ENCODE data around the gene HLA-DMA.
A peak's percentile ranks its signal among the peaks of the same experiment; 100 is the strongest.

HLA-DMA gene

GRCh38 chr6:32954986-32955802 lies 2.3 kb upstream of the HLA-DMA start:
- ChIA-PET POLR2A (interaction anchor here (0.9 to 11.8 kb wide), 5 partner anchors 14 to 75 kb away, joined by 3 to 208 read pairs (median 7); partner anchors contain the start of genes BRD2 and HLA-DMB), CTCF (interaction anchor here (0.6 to 3.9 kb wide), 13 partner anchors 9 to 321 kb away, joined by 3 to 37 read pairs (median 5); partner anchors contain the start of genes B3GALT4, BRD2 and TAP2)
- DNase-seq (ENCODE audit: extremely low spot score), result peak; percentile 53
- no peak for TF ChIP-seq L3MBTL2 (conservative IDR thresholded peaks at IDR 0.05)
- TF ChIP-seq FOXM1 (IDR thresholded peaks at IDR 0.05; ENCODE audit: borderline replicate concordance), result no peak
- TF ChIP-seq ZNF384 (IDR thresholded peaks at IDR 0.05), result no peak
- no peak for TF ChIP-seq ELF4 (IDR thresholded peaks at IDR 0.05)
- TF ChIP-seq HDGF (IDR thresholded peaks at IDR 0.05; ENCODE audit: borderline replicate concordance), result no peak
- no peak for TF ChIP-seq SP1 (IDR thresholded peaks at IDR 0.05)

- POLR2A ChIA-PET, result interaction anchor here (0.9 to 11.8 kb wide), 4 partner anchors 13 to 74 kb away, joined by 3 to 208 read pairs (median 13); partner anchors contain the start of genes BRD2 and HLA-DMB
- no peak for DNase-seq (ENCODE audit: extremely low spot score)
- TF ChIP-seq NFRKB (IDR thresholded peaks at IDR 0.05), result no peak
- TF ChIP-seq LEF1 (IDR thresholded peaks at IDR 0.05; ENCODE audit: borderline replicate concordance), result no peak
- TF ChIP-seq CTBP1 (IDR thresholded peaks at IDR 0.05; ENCODE audit: borderline replicate concordance), result no peak
- no peak for TF ChIP-seq SP1 (IDR thresholded peaks at IDR 0.05)
- TF ChIP-seq PKNOX1 (IDR thresholded peaks at IDR 0.05), result no peak
- TF ChIP-seq FOXA1 (IDR thresholded peaks at IDR 0.05), result no peak
- TF ChIP-seq HDGF (IDR thresholded peaks at IDR 0.05; ENCODE audit: borderline replicate concordance), result no peak
- no peak for TF ChIP-seq TARDBP (IDR thresholded peaks at IDR 0.05)
- no peak for TF ChIP-seq SUZ12 (IDR thresholded peaks at IDR 0.05)
- no peak for TF ChIP-seq ARNT (IDR thresholded peaks at IDR 0.05)
- no peak for TF ChIP-seq ZNF384 (IDR thresholded peaks at IDR 0.05)
- no peak for TF ChIP-seq ELF4 (IDR thresholded peaks at IDR 0.05)
- no peak for TF ChIP-seq FOXK2 (IDR thresholded peaks at IDR 0.05)
- TF ChIP-seq BHLHE40 (IDR thresholded peaks at IDR 0.05; ENCODE audit: borderline replicate concordance), result no peak
- no peak for TF ChIP-seq FOXM1 (IDR thresholded peaks at IDR 0.05; ENCODE audit: borderline replicate concordance)
- CTCF ChIA-PET, result interaction anchor here (0.6 to 3.9 kb wide), 16 partner anchors 10 to 322 kb away, joined by 3 to 37 read pairs (median 6); partner anchors contain the start of genes B3GALT4, BRD2, HLA-DMB and TAP2
Measured at GRCh38 chr6:32954267-32954666, 1.4 kb upstream of the HLA-DMA start.

DNA sequence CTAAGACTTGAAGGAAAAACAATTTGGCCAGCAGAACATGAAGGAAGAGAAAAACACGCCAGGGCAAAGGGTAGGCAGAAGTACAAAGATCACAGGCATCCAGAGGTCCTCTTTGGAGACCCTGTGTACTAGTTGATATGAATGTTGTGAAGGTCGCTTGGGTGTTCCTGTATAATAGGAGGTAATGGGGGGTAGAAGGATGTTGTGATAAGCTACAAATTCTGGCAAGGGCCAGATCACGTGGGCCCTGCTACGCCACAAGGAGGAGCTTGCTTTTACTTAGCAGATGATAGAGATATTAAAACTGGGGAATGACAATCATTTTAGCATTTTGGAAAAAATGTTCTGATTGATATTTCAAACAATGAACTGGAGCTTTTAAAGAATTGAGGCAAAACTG lies 878 bp upstream of the HLA-DMA start:
- no peak for TF ChIP-seq CTBP1 (IDR thresholded peaks at IDR 0.05; ENCODE audit: borderline replicate concordance)
- TF ChIP-seq ZNF384 (IDR thresholded peaks at IDR 0.05), result no peak
- no peak for TF ChIP-seq SUZ12 (IDR thresholded peaks at IDR 0.05)
- TF ChIP-seq ARNT (IDR thresholded peaks at IDR 0.05), result no peak
- TF ChIP-seq LEF1 (IDR thresholded peaks at IDR 0.05; ENCODE audit: borderline replicate concordance), result no peak
- TF ChIP-seq PKNOX1 (IDR thresholded peaks at IDR 0.05), result no peak
- TF ChIP-seq TARDBP (IDR thresholded peaks at IDR 0.05), result no peak
- TF ChIP-seq HDGF (IDR thresholded peaks at IDR 0.05; ENCODE audit: borderline replicate concordance), result no peak
- no peak for TF ChIP-seq FOXA1 (IDR thresholded peaks at IDR 0.05)
- TF ChIP-seq NFRKB (IDR thresholded peaks at IDR 0.05), result no peak
- TF ChIP-seq FOXK2 (IDR thresholded peaks at IDR 0.05), result no peak
- TF ChIP-seq FOXM1 (IDR thresholded peaks at IDR 0.05; ENCODE audit: borderline replicate concordance), result no peak
- TF ChIP-seq SP1 (IDR thresholded peaks at IDR 0.05), result no peak
- no peak for TF ChIP-seq BHLHE40 (IDR thresholded peaks at IDR 0.05; ENCODE audit: borderline replicate concordance)
- TF ChIP-seq ELF4 (IDR thresholded peaks at IDR 0.05), result no peak
- TF ChIP-seq L3MBTL2 (conservative IDR thresholded peaks at IDR 0.05), result no peak
- DNase-seq (ENCODE audit: extremely low spot score), result no peak
- CTCF ChIA-PET, result interaction anchor here (0.5 to 3.9 kb wide), 18 partner anchors 9 to 115 kb away, joined by 3 to 37 read pairs (median 6); partner anchors contain the start of genes BRD2, HLA-DMB and TAP2
- POLR2A ChIA-PET, result interaction anchor here (1.0 to 11.8 kb wide), 5 partner anchors 10 to 59 kb away, joined by 4 to 208 read pairs (median 7); partner anchors contain the start of genes BRD2 and HLA-DMB

DNA sequence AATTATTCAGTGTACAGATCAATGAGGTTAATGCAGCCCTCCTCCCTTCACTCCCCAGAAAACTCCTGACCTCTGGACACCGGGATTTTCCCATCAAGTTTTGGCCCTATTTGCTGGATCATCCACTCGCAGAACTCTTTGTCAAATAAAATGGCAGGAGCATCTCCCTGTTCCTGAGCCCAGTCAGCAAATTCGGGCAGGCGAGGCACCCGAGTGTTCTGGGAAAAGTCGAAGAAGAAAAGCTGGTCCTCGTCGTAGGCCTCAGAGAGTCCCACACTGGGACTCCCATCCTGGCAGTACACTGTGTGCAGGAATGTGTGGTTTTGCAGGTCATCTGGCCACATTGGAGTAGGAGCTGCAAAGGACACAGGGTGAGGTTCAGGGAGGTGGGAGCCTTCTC lies 2.4 kb downstream of the HLA-DMA start:
- TF ChIP-seq ARNT (IDR thresholded peaks at IDR 0.05) (no peak), FOXA1 (IDR thresholded peaks at IDR 0.05) (no peak), L3MBTL2 (conservative IDR thresholded peaks at IDR 0.05) (no peak), SUZ12 (IDR thresholded peaks at IDR 0.05) (no peak), TARDBP (IDR thresholded peaks at IDR 0.05) (no peak), HDGF (IDR thresholded peaks at IDR 0.05; ENCODE audit: borderline replicate concordance) (no peak), SP1 (IDR thresholded peaks at IDR 0.05) (no peak), LEF1 (IDR thresholded peaks at IDR 0.05; ENCODE audit: borderline replicate concordance) (no peak), ZNF384 (IDR thresholded peaks at IDR 0.05) (no peak), FOXM1 (IDR thresholded peaks at IDR 0.05; ENCODE audit: borderline replicate concordance) (no peak)
- CTCF ChIA-PET, result interaction anchor here (0.9 to 1.9 kb wide), 4 partner anchors 34 to 112 kb away, joined by 3 to 6 read pairs (median 4); partner anchors contain the start of gene TAP2
- POLR2A ChIA-PET, result interaction anchor here (2.1 to 11.8 kb wide), 2 partner anchors 20 to 56 kb away, joined by 8 to 208 read pairs; partner anchors contain the start of gene BRD2
- no peak for DNase-seq (ENCODE audit: extremely low spot score)

DNA sequence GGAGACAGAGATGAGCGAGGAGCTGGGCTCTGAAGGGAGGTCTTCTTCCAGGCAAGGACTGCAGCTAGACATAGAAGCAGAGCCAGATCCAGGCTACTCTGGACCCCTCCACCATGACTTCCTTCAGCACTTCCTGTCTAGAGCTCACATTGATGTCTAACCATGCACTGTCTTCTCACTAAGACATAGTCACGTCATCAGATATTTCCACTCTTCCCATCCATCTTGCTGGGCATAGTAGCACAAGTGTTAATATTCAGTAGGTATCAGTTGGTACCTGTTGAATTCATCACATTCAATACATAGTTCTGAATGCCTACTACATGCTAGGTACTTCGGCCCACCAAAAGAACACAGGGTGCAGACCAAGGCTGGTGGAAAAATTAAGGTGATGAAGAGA lies 2.9 kb downstream of the HLA-DMA start:
- ChIA-PET CTCF (interaction anchor here (0.9 to 1.9 kb wide), 4 partner anchors 35 to 112 kb away, joined by 3 to 6 read pairs (median 4); partner anchors contain the start of gene TAP2), POLR2A (interaction anchor here (2.1 to 11.8 kb wide), 2 partner anchors 20 to 56 kb away, joined by 8 to 208 read pairs; partner anchors contain the start of gene BRD2)
- TF ChIP-seq L3MBTL2 (conservative IDR thresholded peaks at IDR 0.05), result no peak
- no peak for TF ChIP-seq ZNF384 (IDR thresholded peaks at IDR 0.05)
- TF ChIP-seq PKNOX1 (IDR thresholded peaks at IDR 0.05), result no peak
- TF ChIP-seq NFRKB (IDR thresholded peaks at IDR 0.05), result no peak
- no peak for TF ChIP-seq ELF4 (IDR thresholded peaks at IDR 0.05)
- no peak for TF ChIP-seq FOXM1 (IDR thresholded peaks at IDR 0.05; ENCODE audit: borderline replicate concordance)
- TF ChIP-seq TARDBP (IDR thresholded peaks at IDR 0.05), result no peak
- TF ChIP-seq LEF1 (IDR thresholded peaks at IDR 0.05; ENCODE audit: borderline replicate concordance), result no peak
- TF ChIP-seq HDGF (IDR thresholded peaks at IDR 0.05; ENCODE audit: borderline replicate concordance), result no peak
- no peak for TF ChIP-seq FOXK2 (IDR thresholded peaks at IDR 0.05)
- no peak for TF ChIP-seq FOXA1 (IDR thresholded peaks at IDR 0.05)
- TF ChIP-seq SUZ12 (IDR thresholded peaks at IDR 0.05), result no peak
- TF ChIP-seq ARNT (IDR thresholded peaks at IDR 0.05), result no peak
- no peak for TF ChIP-seq CTBP1 (IDR thresholded peaks at IDR 0.05; ENCODE audit: borderline replicate concordance)
- TF ChIP-seq BHLHE40 (IDR thresholded peaks at IDR 0.05; ENCODE audit: borderline replicate concordance), result no peak
- no peak for DNase-seq (ENCODE audit: extremely low spot score)
